ENCODE results near the gene TK1. TPM values are rescaled to one million over a fixed set of nuclear protein-coding genes. Genes with fewer than 3 reads are reported as not detected.

Gene TK1
- total RNA-seq, 1 experiment from 2014 or later, result 153 TPM

DNA sequence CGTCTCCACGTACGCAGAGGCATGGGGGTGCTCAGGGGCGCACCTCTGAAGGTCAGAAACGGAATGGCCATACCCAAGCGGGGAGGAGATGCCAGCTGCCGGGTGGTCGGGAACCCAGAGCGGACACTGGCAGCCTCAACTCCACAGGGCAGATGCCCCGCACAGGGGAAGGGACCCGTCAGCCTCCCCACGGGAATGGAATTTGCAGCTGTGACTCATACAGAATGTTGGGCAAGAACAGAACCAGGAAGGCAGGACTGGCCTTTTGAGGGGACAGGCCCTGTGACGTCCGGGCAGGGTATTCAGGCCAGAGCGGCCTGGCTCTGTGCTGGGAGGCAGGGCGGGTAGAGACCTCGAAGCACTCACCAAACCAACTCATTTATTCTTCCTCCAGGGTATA, 7.5 kb downstream of the TK1 start:
- Histone ChIP-seq H3K9me3 (ENCODE audit: control insufficient read depth, insufficient read depth, low read depth, low read length) (no peaks in the 10 kb centered on the region), H3K4me3 (ENCODE audit: low read depth in 2 of 2, low read length in 2 of 2) (no peak overlapping the region), H3K36me3 (ENCODE audit: control insufficient read depth, insufficient read depth, low read length) (peaks cover 3% of the 10 kb centered on the region; the same call in 1 of the 2 replicates), H3K4me1 (ENCODE audit: control insufficient read depth, insufficient read depth, low read length) (peaks cover 26% of the 10 kb centered on the region), H3K27me3 (ENCODE audit: control insufficient read depth, insufficient read depth, low read length) (no peaks in the 10 kb centered on the region), H3K27ac (ENCODE audit: low read length) (no peak overlapping the region)
- POLR2A ChIA-PET, result no interaction called here
- CTCF ChIA-PET, result no interaction called here
- DNase-seq (ENCODE audit: low read depth, low spot score), result no peak
- in situ Hi-C loops (cut with HindIII; ENCODE audit: low pct_unique_long_range_greater_than_20kb, low sequenced_read_pairs) (no loop called here), intact Hi-C loops (cut with micrococcal nuclease; ENCODE audit: unreplicated experiment) (loop anchor here (5.0 kb wide), 1 partner anchor 67 kb away; no protein-coding TSS in a partner anchor)
- BruUV-seq (replicated peaks), result no TSS peak
- TF ChIP-seq, protein P1, sequence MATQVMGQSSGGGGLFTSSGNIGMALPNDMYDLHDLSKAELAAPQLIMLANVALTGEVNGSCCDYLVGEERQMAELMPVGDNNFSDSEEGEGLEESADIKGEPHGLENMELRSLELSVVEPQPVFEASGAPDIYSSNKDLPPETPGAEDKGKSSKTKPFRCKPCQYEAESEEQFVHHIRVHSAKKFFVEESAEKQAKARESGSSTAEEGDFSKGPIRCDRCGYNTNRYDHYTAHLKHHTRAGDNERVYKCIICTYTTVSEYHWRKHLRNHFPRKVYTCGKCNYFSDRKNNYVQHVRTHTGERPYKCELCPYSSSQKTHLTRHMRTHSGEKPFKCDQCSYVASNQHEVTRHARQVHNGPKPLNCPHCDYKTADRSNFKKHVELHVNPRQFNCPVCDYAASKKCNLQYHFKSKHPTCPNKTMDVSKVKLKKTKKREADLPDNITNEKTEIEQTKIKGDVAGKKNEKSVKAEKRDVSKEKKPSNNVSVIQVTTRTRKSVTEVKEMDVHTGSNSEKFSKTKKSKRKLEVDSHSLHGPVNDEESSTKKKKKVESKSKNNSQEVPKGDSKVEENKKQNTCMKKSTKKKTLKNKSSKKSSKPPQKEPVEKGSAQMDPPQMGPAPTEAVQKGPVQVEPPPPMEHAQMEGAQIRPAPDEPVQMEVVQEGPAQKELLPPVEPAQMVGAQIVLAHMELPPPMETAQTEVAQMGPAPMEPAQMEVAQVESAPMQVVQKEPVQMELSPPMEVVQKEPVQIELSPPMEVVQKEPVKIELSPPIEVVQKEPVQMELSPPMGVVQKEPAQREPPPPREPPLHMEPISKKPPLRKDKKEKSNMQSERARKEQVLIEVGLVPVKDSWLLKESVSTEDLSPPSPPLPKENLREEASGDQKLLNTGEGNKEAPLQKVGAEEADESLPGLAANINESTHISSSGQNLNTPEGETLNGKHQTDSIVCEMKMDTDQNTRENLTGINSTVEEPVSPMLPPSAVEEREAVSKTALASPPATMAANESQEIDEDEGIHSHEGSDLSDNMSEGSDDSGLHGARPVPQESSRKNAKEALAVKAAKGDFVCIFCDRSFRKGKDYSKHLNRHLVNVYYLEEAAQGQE (IDR thresholded peaks at IDR 0.05; ENCODE audit: insufficient read depth in 1 of 2, low read depth in 2 of 2, low read length in 1 of 2), result no peak
- TF ChIP-seq TCF7L2 (IDR thresholded peaks at IDR 0.05; ENCODE audit: low read depth, low read length) (no peak), SIN3A (IDR thresholded peaks at IDR 0.05; ENCODE audit: borderline replicate concordance, insufficient read depth, low read depth, low read length) (no peak), POLR2AphosphoS5 (IDR thresholded peaks at IDR 0.05; ENCODE audit: low read depth, low read length) (no peak)
- TF ChIP-seq, protein P2, sequence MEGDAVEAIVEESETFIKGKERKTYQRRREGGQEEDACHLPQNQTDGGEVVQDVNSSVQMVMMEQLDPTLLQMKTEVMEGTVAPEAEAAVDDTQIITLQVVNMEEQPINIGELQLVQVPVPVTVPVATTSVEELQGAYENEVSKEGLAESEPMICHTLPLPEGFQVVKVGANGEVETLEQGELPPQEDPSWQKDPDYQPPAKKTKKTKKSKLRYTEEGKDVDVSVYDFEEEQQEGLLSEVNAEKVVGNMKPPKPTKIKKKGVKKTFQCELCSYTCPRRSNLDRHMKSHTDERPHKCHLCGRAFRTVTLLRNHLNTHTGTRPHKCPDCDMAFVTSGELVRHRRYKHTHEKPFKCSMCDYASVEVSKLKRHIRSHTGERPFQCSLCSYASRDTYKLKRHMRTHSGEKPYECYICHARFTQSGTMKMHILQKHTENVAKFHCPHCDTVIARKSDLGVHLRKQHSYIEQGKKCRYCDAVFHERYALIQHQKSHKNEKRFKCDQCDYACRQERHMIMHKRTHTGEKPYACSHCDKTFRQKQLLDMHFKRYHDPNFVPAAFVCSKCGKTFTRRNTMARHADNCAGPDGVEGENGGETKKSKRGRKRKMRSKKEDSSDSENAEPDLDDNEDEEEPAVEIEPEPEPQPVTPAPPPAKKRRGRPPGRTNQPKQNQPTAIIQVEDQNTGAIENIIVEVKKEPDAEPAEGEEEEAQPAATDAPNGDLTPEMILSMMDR (IDR thresholded peaks at IDR 0.05), result no peak
- no peak for ATAC-seq

DNA sequence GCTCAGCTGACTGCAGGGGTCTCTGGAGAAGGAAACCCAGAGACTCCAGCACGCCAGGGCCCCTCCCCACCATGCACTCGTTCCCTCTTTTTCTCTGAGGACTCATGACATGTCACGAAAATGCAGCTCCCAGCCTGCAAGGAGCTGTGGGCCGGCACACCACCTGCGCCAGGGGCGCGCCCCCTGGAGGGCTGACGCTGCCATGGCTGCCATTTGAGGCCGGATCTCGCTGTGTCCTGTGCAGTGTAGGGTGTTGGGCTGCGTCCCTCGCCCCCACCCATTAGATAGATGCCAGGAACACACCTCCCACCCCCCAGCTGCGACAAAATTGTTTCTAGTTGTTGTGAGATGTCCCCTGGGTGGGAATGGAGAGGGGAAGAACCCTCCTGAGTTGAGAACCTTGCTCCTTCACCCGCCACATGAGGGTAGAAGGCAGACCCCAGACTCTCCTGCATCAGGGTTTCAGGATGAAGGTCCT, 10.3 kb downstream of the TK1 start:
- peak; percentile 67 for ATAC-seq
- intact Hi-C loops (cut with micrococcal nuclease; ENCODE audit: unreplicated experiment) (loop anchor here (5.0 kb wide), 1 partner anchor 64 kb away; no protein-coding TSS in a partner anchor), in situ Hi-C loops (cut with HindIII; ENCODE audit: low pct_unique_long_range_greater_than_20kb, low sequenced_read_pairs) (no loop called here)
- ChIA-PET POLR2A (no interaction called here), CTCF (interaction anchor here (0.7 to 1.1 kb wide), 4 partner anchors 9 to 156 kb away, joined by 4 to 5 read pairs (median 4); partner anchors contain the start of gene TK1)
- Histone ChIP-seq H3K27me3 (ENCODE audit: control insufficient read depth, insufficient read depth, low read length) (no peaks in the 10 kb centered on the region), H3K36me3 (ENCODE audit: control insufficient read depth, insufficient read depth, low read length) (peaks cover 3% of the 10 kb centered on the region; the same call in 1 of the 2 replicates), H3K9me3 (ENCODE audit: control insufficient read depth, insufficient read depth, low read depth, low read length) (no peaks in the 10 kb centered on the region), H3K27ac (ENCODE audit: low read length) (peak overlapping the region; percentile 24; the same call in 1 of the 2 replicates), H3K4me3 (ENCODE audit: low read depth in 2 of 2, low read length in 2 of 2) (no peak overlapping the region), H3K4me1 (ENCODE audit: control insufficient read depth, insufficient read depth, low read length) (peaks cover 47% of the 10 kb centered on the region)
- BruUV-seq (replicated peaks), result no TSS peak
- DNase-seq (ENCODE audit: low read depth, low spot score), result no peak
- no peak for TF ChIP-seq TCF7L2 (IDR thresholded peaks at IDR 0.05; ENCODE audit: low read depth, low read length)
- TF ChIP-seq SIN3A (IDR thresholded peaks at IDR 0.05; ENCODE audit: borderline replicate concordance, insufficient read depth, low read depth, low read length), result no peak
- TF ChIP-seq, protein P1 (IDR thresholded peaks at IDR 0.05; ENCODE audit: insufficient read depth in 1 of 2, low read depth in 2 of 2, low read length in 1 of 2), result no peak
- peak; percentile 65 for TF ChIP-seq POLR2AphosphoS5 (IDR thresholded peaks at IDR 0.05; ENCODE audit: low read depth, low read length)
- TF ChIP-seq, protein P2 (IDR thresholded peaks at IDR 0.05), result peak; percentile 99
